Activated CD4-positive, alpha-beta T cell treated with anti-CD3 and anti-CD28 coated beads, Interleukin-2, amount 10 ng/mL, durations not matched to agents 7 days and 5 days (primary cell): ENCODE measurements around the gene SLC4A7. TPM values are rescaled to one million over a fixed set of nuclear protein-coding genes. Genes with fewer than 3 reads are reported as not detected.

Source experiments
- CTCF ChIA-PET: fragments of 350-600 bp; sonication (Branson Sonifier 250); formaldehyde crosslinking; loops from one replicate; lab custom pipeline; 2021; ENCODE audit warnings: antibody characterized with exemption; lab: Charles Lee
- POLR2A ChIA-PET: fragments of 350-600 bp; sonication (Branson Sonifier 250); formaldehyde crosslinking; loops from one replicate; lab custom pipeline; 2021; ENCODE audit warnings: antibody characterized with exemption; lab: Charles Lee
- DNase-seq: peaks from one replicate; pipeline ENCODE4 v3.0.0-alpha.2; 2020
- H3K27ac Mint-ChIP-seq: one replicate; pipeline ENCODE4 v1.8.0; 2021; ENCODE audit warnings: mild to moderate bottlenecking, moderate library complexity, mixed read lengths
- H3K27me3 Mint-ChIP-seq: one replicate; pipeline ENCODE4 v1.8.0; 2021; ENCODE audit warnings: mixed read lengths
- H3K36me3 Mint-ChIP-seq: one replicate; pipeline ENCODE4 v1.8.0; 2021; ENCODE audit warnings: low read depth, mixed read lengths
- H3K4me1 Mint-ChIP-seq: one replicate; pipeline ENCODE4 v1.8.0; 2021; ENCODE audit warnings: mixed read lengths
- H3K4me3 Mint-ChIP-seq: one replicate; pipeline ENCODE4 v1.8.0; 2021; ENCODE audit warnings: mild to moderate bottlenecking, moderate library complexity, mixed read lengths
- H3K9me3 Mint-ChIP-seq: one replicate; pipeline ENCODE4 v1.8.0; 2021; ENCODE audit warnings: mixed read lengths
- total RNA-seq, 2 experiments: library from RNA; stranded (reverse); gene quantifications; one replicate each; pipeline ENCODE4 v1.2.3, GENCODE V29; 2021

SLC4A7 gene
- total RNA-seq, 2 experiments from 2014 or later = 37.6 to 46.1 TPM

- no peak overlapping the region for H3K4me3 Mint-ChIP-seq
- H3K27ac Mint-ChIP-seq = no peak overlapping the region
- DNase-seq = no peak
- ChIA-PET POLR2A (no interaction called here), CTCF (interaction anchor here (0.6 kb wide), 1 partner anchor 20 kb away, joined by 3 read pairs; no protein-coding TSS in a partner anchor)
- H3K9me3 Mint-ChIP-seq = no peaks in the 10 kb centered on the region
- no peaks in the 10 kb centered on the region for H3K36me3 Mint-ChIP-seq
- no peaks in the 10 kb centered on the region for H3K27me3 Mint-ChIP-seq
- H3K4me1 Mint-ChIP-seq = no peaks in the 10 kb centered on the region
Observed at GRCh38 chr3:27507515-27508266, 23.5 kb upstream of the SLC4A7 start.

- Mint-ChIP-seq H3K4me1 (no peaks in the 10 kb centered on the region), H3K9me3 (no peaks in the 10 kb centered on the region), H3K4me3 (no peak overlapping the region), H3K27me3 (no peaks in the 10 kb centered on the region), H3K27ac (no peak overlapping the region), H3K36me3 (no peaks in the 10 kb centered on the region)
- ChIA-PET CTCF (interaction anchor here (0.6 kb wide), 1 partner anchor 19 kb away, joined by 3 read pairs; no protein-coding TSS in a partner anchor), POLR2A (no interaction called here)
- DNase-seq = no peak
Observed at GRCh38 chr3:27507111-27507510, 22.9 kb upstream of the SLC4A7 start.

DNA sequence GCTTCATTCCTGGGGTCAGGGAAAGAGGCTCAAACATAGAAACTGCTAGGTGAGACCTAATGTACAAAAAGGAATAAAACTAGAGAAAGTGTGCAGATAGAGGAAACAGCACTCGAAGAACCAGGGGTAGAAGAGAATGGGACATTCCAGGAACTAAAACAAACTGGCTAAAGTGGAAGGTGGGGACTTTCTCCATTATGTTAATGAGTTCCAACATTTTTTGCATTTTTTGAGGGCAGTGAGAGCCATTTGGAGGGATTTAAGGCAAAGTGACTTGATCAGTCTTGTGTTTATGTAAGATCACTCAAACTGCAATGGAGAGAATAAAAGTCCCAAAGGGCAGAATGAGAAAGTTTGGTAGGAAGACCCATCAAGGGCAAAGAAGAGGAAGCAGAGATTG, 20.6 kb upstream of the SLC4A7 start:
- CTCF ChIA-PET = no interaction called here
- POLR2A ChIA-PET = no interaction called here
- Mint-ChIP-seq H3K36me3 (no peaks in the 10 kb centered on the region), H3K27me3 (no peaks in the 10 kb centered on the region), H3K9me3 (no peaks in the 10 kb centered on the region), H3K27ac (no peak overlapping the region), H3K4me3 (no peak overlapping the region), H3K4me1 (no peaks in the 10 kb centered on the region)
- no peak for DNase-seq

DNA sequence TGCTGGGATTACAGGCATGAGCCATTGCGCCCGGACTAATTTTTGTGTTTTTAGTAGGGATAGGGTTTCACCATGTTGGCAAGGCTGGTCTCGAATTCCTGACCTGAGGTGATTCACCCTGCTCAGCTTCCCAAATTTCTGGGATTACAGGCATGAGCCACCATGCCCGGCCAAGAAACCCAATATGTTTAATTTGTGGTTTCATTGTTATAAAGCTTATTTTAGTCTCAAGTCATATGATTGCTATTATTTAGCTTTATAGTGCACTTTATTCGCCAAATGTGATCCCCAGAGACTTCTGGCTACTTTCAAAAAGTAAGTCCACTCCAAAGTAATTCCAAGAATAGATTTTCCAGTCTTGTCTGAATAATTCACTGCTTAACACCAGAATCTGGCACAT, 19.3 kb upstream of the SLC4A7 start:
- no peaks in the 10 kb centered on the region for H3K36me3 Mint-ChIP-seq
- ChIA-PET CTCF (no interaction called here), POLR2A (no interaction called here)
- no peaks in the 10 kb centered on the region for H3K27me3 Mint-ChIP-seq
- DNase-seq = no peak
- H3K27ac Mint-ChIP-seq = no peak overlapping the region
- H3K9me3 Mint-ChIP-seq = no peaks in the 10 kb centered on the region
- H3K4me3 Mint-ChIP-seq = no peak overlapping the region
- H3K4me1 Mint-ChIP-seq = no peaks in the 10 kb centered on the region

- no peak for DNase-seq
- no peaks in the 10 kb centered on the region for H3K9me3 Mint-ChIP-seq
- no peaks in the 10 kb centered on the region for H3K27me3 Mint-ChIP-seq
- H3K4me1 Mint-ChIP-seq = peaks cover 3% of the 10 kb centered on the region
- H3K27ac Mint-ChIP-seq = no peak overlapping the region
- no peaks in the 10 kb centered on the region for H3K36me3 Mint-ChIP-seq
- H3K4me3 Mint-ChIP-seq = no peak overlapping the region
- POLR2A ChIA-PET = no interaction called here
- CTCF ChIA-PET = interaction anchor here (0.7 kb wide), 1 partner anchor 10 kb away, joined by 3 read pairs; no protein-coding TSS in a partner anchor
Observed at GRCh38 chr3:27501759-27502158, 17.6 kb upstream of the SLC4A7 start.

DNA sequence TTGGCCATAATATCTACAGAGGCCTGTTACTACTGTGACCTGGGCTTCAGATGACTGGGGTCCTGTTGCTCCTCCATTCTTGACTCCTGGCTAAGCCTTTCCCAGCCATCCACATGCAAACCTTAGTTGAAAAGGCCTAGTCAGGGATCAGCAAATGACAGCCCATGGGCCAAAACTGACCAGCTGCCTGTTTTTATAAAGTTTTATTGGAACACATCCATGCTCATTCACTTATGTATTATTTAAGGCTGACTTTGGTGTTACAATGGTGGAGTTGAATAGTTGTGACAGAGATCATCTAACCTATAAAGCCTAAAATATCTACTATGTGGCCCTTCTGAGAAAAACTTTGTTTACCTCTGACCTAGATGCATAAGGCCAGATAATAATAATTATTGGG, 16.8 kb upstream of the SLC4A7 start:
- no peak for DNase-seq
- Mint-ChIP-seq H3K27me3 (no peaks in the 10 kb centered on the region), H3K27ac (no peak overlapping the region), H3K4me3 (no peak overlapping the region), H3K9me3 (no peaks in the 10 kb centered on the region), H3K4me1 (peaks cover 9% of the 10 kb centered on the region), H3K36me3 (no peaks in the 10 kb centered on the region)
- ChIA-PET POLR2A (no interaction called here), CTCF (interaction anchor here (0.7 kb wide), 1 partner anchor 67 kb away, joined by 3 read pairs; no protein-coding TSS in a partner anchor)

DNA sequence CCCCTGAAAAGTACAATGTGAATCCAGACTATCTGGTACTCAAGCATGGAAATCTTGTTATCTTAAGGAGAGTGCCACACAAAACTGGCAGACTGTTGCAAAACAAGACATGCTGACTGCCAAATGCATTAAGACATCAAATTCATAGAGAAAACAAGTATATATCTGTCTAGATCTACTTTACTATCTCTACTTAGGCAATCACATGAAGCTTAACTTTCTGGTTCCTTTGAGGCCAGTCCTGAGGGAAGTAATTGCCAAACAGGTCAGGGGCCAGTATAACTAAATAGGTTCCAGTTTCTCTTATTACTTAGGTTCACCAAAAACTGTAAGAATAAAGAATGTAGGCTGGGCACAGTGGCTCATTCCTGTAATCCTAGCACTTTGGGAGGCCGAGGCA, 15.9 kb upstream of the SLC4A7 start:
- Mint-ChIP-seq H3K4me1 (peaks cover 9% of the 10 kb centered on the region), H3K27me3 (no peaks in the 10 kb centered on the region), H3K4me3 (no peak overlapping the region), H3K27ac (no peak overlapping the region), H3K36me3 (no peaks in the 10 kb centered on the region), H3K9me3 (no peaks in the 10 kb centered on the region)
- ChIA-PET POLR2A (no interaction called here), CTCF (no interaction called here)
- DNase-seq = no peak

DNA sequence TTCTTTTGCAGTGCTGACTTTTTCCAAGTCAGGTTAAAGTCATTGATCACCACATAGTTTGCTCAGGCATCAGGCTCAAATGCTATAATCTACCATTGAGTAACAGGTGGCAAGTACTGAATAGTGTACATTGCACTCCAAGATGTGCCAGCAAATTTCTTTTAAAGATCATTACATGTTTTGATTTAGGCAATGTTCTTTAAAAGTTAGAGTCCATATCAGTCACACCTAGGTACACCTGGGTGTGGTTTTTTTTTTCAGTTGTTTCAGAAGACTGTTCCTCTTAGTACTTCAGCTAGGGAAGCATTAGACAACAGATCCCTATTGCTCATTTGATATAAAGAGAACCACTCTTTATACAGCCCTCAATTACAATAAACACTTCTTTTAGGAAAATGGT, 10.6 kb upstream of the SLC4A7 start:
- ChIA-PET CTCF (no interaction called here), POLR2A (no interaction called here)
- H3K36me3 Mint-ChIP-seq = no peaks in the 10 kb centered on the region
- DNase-seq = no peak
- H3K27ac Mint-ChIP-seq = no peak overlapping the region
- H3K9me3 Mint-ChIP-seq = no peaks in the 10 kb centered on the region
- H3K4me1 Mint-ChIP-seq = peaks cover 9% of the 10 kb centered on the region
- H3K4me3 Mint-ChIP-seq = no peak overlapping the region
- H3K27me3 Mint-ChIP-seq = no peaks in the 10 kb centered on the region

- Mint-ChIP-seq H3K4me1 (peaks cover 2% of the 10 kb centered on the region), H3K4me3 (no peak overlapping the region), H3K27me3 (no peaks in the 10 kb centered on the region), H3K27ac (no peak overlapping the region), H3K36me3 (no peaks in the 10 kb centered on the region), H3K9me3 (no peaks in the 10 kb centered on the region)
- no peak for DNase-seq
- ChIA-PET POLR2A (no interaction called here), CTCF (interaction anchor here (0.7 kb wide), 1 partner anchor 104 kb away, joined by 3 read pairs; no protein-coding TSS in a partner anchor)
Observed at GRCh38 chr3:27488821-27489220, 4.6 kb upstream of the SLC4A7 start.

DNA sequence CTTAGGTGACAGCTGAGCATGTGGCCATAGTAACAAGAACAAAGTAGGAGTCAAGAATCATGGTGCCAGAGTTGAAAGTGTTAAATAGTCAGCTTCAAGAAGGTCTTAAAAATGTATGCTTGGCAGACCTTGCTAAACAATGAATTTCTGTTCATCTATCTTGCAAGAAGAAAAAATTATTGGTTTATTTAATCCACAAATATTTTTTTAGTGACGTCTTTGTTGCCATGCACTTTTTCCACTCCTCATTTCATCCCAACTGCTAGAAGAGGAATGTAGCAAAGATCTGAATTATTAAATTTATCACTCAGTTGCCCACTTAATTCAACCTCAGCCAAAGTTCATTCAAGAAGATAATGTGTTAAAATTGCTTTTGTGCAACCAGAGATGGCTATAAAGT, 3.2 kb upstream of the SLC4A7 start:
- Mint-ChIP-seq H3K27me3 (no peaks in the 10 kb centered on the region), H3K4me3 (no peak overlapping the region), H3K4me1 (peaks cover 8% of the 10 kb centered on the region), H3K9me3 (no peaks in the 10 kb centered on the region), H3K27ac (no peak overlapping the region), H3K36me3 (peaks cover 7% of the 10 kb centered on the region)
- CTCF ChIA-PET = interaction anchor here (1.0 kb wide), 1 partner anchor 9 kb away, joined by 3 read pairs; no protein-coding TSS in a partner anchor
- POLR2A ChIA-PET = no interaction called here
- no peak for DNase-seq

DNA sequence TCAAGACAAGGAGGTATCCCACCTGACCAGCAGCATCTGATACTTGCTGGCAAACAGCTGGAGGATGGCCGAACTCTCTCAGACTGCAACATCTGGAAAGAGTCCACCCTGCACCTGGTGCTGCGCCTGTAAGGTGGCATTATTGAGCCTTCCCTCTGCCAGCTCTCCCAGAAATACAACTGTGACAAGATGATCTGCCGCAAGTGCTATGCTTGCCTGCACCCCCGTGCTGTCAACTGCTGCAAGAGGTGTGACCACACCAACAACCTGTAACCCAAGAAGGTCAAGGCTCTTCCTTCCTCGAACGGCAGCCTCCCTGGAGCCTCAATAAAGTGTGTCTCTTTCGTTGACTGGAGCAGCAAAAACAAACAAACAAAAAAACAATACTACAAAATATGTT, 2.2 kb upstream of the SLC4A7 start:
- Mint-ChIP-seq H3K36me3 (peaks cover 10% of the 10 kb centered on the region), H3K4me1 (peaks cover 17% of the 10 kb centered on the region), H3K9me3 (no peaks in the 10 kb centered on the region), H3K27ac (no peak overlapping the region), H3K4me3 (no peak overlapping the region), H3K27me3 (no peaks in the 10 kb centered on the region)
- ChIA-PET CTCF (interaction anchor here (1.0 to 1.5 kb wide), 2 partner anchors 10 to 98 kb away, joined by 3 to 5 read pairs; no protein-coding TSS in a partner anchor), POLR2A (no interaction called here)
- DNase-seq = no peak

DNA sequence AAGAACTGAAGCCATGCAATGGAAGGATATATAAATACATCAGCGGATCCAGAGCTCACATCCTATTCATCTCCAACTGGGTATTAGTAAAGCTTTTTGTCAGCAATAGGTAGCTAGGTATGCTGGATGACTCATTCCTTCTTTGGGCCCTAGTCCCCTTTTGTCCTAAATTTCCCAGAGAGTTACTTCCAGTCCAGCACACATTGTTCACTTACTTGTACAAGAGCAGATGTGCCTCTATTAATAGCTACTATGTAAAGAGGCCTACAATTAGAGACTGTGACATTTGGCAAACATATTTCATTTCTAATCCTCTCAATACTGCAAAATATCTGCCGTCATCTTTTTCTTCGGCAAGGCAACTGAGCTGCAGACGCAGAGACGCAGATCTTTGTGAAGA, 1.7 kb upstream of the SLC4A7 start:
- no peaks in the 10 kb centered on the region for H3K9me3 Mint-ChIP-seq
- no peak overlapping the region for H3K27ac Mint-ChIP-seq
- DNase-seq = no peak
- H3K27me3 Mint-ChIP-seq = no peaks in the 10 kb centered on the region
- peaks cover 15% of the 10 kb centered on the region for H3K36me3 Mint-ChIP-seq
- H3K4me3 Mint-ChIP-seq = no peak overlapping the region
- POLR2A ChIA-PET = interaction anchor here (0.6 kb wide), 1 partner anchor 122 kb away, joined by 4 read pairs; no protein-coding TSS in a partner anchor
- CTCF ChIA-PET = interaction anchor here (1.5 kb wide), 1 partner anchor 99 kb away, joined by 5 read pairs; no protein-coding TSS in a partner anchor
- peaks cover 21% of the 10 kb centered on the region for H3K4me1 Mint-ChIP-seq
